Thyroid gland (tissue), 4 donors: Measurements from ENCODE around the gene LRIT1. TPM values are rescaled to one million over a fixed set of nuclear protein-coding genes. Genes with fewer than 3 reads are reported as not detected.
A peak's percentile ranks its signal among the peaks of the same experiment; 100 is the strongest.

ENCODE experiments used
- DNase-seq, 2 donors: peaks; one replicate each; pipeline ENCODE4 v3.0.0-alpha.2; 2019
- H3K27ac ChIP-seq, 3 donors: fragments of 200-600 bp; sonication (generic); 1 replicate in 2 of 3; 2 replicates in 1 of 3; pipeline ENCODE4 v1.5.1; 2016 to 2019; ENCODE audit warnings: mild to moderate bottlenecking in 1 of 3, moderate library complexity in 1 of 3
- H3K27me3 ChIP-seq: fragments of 200-600 bp; sonication (generic); one replicate; pipeline ENCODE4 v1.5.1; 2019
- H3K36me3 ChIP-seq, 2 donors: fragments of 200-600 bp; sonication (generic); one replicate each; pipeline ENCODE4 v1.5.1; 2016 to 2019
- H3K4me1 ChIP-seq, 2 donors: fragments of 200-600 bp; sonication (generic); one replicate each; pipeline ENCODE4 v1.5.1; 2017 to 2019
- H3K4me3 ChIP-seq, 3 donors: fragments of 200-600 bp; sonication (generic); replicated peaks in 1 of 3; 1 replicate in 2 of 3; 2 replicates in 1 of 3; pipeline ENCODE4 v1.5.1; 2016; ENCODE audit warnings: mild to moderate bottlenecking in 1 of 3
- H3K9me3 ChIP-seq: fragments of 200-600 bp; sonication (generic); one replicate; pipeline ENCODE4 v1.5.1; 2017
- CTCF ChIP-seq, 6 experiments: fragments of 200-600 bp in 3 of 6; fragments of 450-650 bp in 3 of 6; sonication (generic) in 3 of 6; IDR thresholded peaks; one replicate each; pipeline ENCODE4 v1.5.1; 2016 to 2019; ENCODE audit warnings: antibody characterized with exemption in 6 of 6, mild to moderate bottlenecking in 2 of 6, inconsistent platforms in 1 of 6, moderate library complexity in 1 of 6
- POLR2A ChIP-seq, 2 donors: fragments of 450-650 bp; IDR thresholded peaks; one replicate each; pipeline ENCODE4 v1.6.1; 2017; ENCODE audit warnings: antibody characterized with exemption in 2 of 2, mild to moderate bottlenecking in 2 of 2, moderate library complexity in 1 of 2
- WGBS, 2 donors: methylation state at CpG; one replicate each; pipeline ENCODE4 v1.1.5; 2017; 5-methylcytosine and 5-hydroxymethylcytosine counted together
- intact Hi-C: fragments of 100-400 bp; cut with DNase I; formaldehyde crosslinking; loops from one replicate; pipeline ENCODE4 v1.15.1; 2023
- total RNA-seq, 4 donors: library from RNA; depleted of rRNA; stranded (reverse); fragments of >200 nt; gene quantifications; one replicate each; pipeline ENCODE4 v1.2.3, GENCODE V29; 2016

Gene LRIT1
- total RNA-seq, 4 donors from 2014 or later, result not detected

GRCh38 chr10:84267503-84268126, 26.3 kb upstream of the LRIT1 start:
- no peaks in the 10 kb centered on the region for H3K9me3 ChIP-seq
- H3K4me1 ChIP-seq, result no peaks in the 10 kb centered on the region
- H3K4me3 ChIP-seq, result no peak overlapping the region
- TF ChIP-seq POLR2A (IDR thresholded peaks at IDR 0.05) (no peak), CTCF (IDR thresholded peaks at IDR 0.05) (peak in 4 of 6 experiments; percentile 6 to 35 (median 12))
- intact Hi-C loops, result no loop called here
- H3K27me3 ChIP-seq, result no peaks in the 10 kb centered on the region
- H3K27ac ChIP-seq, result no peak overlapping the region
- H3K36me3 ChIP-seq, result no peaks in the 10 kb centered on the region
- peak; percentile 19 to 22 for DNase-seq
- 40 to 42% methylated on average over 7 of the region's 7 CpGs for WGBS, 2 donors

DNA sequence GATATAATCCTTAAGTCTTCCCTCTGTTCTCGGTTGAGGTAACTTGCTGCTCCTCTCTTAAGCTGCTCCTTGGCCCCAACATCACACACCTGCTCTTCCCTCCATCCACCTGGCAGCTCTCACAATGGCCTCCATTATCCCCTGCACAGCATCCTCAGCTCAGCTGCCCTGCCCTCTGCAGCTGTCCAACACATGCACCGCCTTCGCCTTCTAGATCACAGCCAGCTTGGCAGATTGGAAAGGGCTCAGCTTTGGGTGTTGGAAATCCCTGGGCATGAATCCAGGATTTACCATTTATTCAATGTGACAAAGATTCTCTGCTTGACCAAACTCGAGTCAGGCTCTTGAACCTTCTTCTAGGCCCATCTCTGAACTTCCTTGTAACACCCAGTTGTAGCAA, 24.1 kb upstream of the LRIT1 start:
- Histone ChIP-seq H3K4me3 (no peak overlapping the region), H3K4me1 (no peaks in the 10 kb centered on the region), H3K27ac (no peak overlapping the region), H3K36me3 (no peaks in the 10 kb centered on the region), H3K27me3 (no peaks in the 10 kb centered on the region), H3K9me3 (no peaks in the 10 kb centered on the region)
- intact Hi-C loops, result loop anchor here (2.0 kb wide), 1 partner anchor 271 kb away; no protein-coding TSS in a partner anchor
- DNase-seq, result no peak
- no peak for TF ChIP-seq CTCF (IDR thresholded peaks at IDR 0.05)
- TF ChIP-seq POLR2A (IDR thresholded peaks at IDR 0.05), result no peak
- 75 to 82% methylated on average over 4 of the region's 4 CpGs for WGBS, 2 donors

- peak; percentile 70 to 73 for DNase-seq
Observed at GRCh38 chr10:84264611-84265141, 23.3 kb upstream of the LRIT1 start.

GRCh38 chr10:84263716-84264115, 22.4 kb upstream of the LRIT1 start:
- Histone ChIP-seq H3K4me1 (no peaks in the 10 kb centered on the region), H3K36me3 (no peaks in the 10 kb centered on the region), H3K9me3 (no peaks in the 10 kb centered on the region), H3K27me3 (no peaks in the 10 kb centered on the region), H3K4me3 (no peak overlapping the region), H3K27ac (no peak overlapping the region)
- no peak for TF ChIP-seq CTCF (IDR thresholded peaks at IDR 0.05)
- no peak for TF ChIP-seq POLR2A (IDR thresholded peaks at IDR 0.05)
- intact Hi-C loops, result loop anchor here (2.0 kb wide), 1 partner anchor 273 kb away; no protein-coding TSS in a partner anchor
- 76 to 88% methylated on average over 5 of the region's 5 CpGs for WGBS, 2 donors
- no peak for DNase-seq

More at GRCh38 chr10:84264611-84265141, 23.3 kb upstream of the LRIT1 start:
- WGBS, 2 donors, result 5 to 6% methylated on average over 11 of the region's 11 CpGs
- Histone ChIP-seq H3K4me1 (no peaks in the 10 kb centered on the region), H3K36me3 (no peaks in the 10 kb centered on the region), H3K9me3 (no peaks in the 10 kb centered on the region), H3K27ac (no peak overlapping the region), H3K27me3 (no peaks in the 10 kb centered on the region), H3K4me3 (no peak overlapping the region)
- intact Hi-C loops, result loop anchor here (2.0 kb wide), 1 partner anchor 272 kb away; no protein-coding TSS in a partner anchor
- TF ChIP-seq CTCF (IDR thresholded peaks at IDR 0.05) (peak; percentile 75 to 96 (median 90)), POLR2A (IDR thresholded peaks at IDR 0.05) (no peak)
